Prostate gland (tissue), 2 donors: ENCODE data around the gene PPP1R3E.

Experiments used
- CTCF ChIP-seq, 4 experiments: fragments of 200-600 bp in 2 of 4; fragments of 450-650 bp in 2 of 4; sonication (generic) in 2 of 4; IDR thresholded peaks; 1 replicate in 3 of 4; 2 replicates in 1 of 4; pipeline ENCODE4 v1.5.1; 2016 to 2019; ENCODE audit warnings: antibody characterized with exemption in 4 of 4, mild to moderate bottlenecking in 2 of 4, moderate library complexity in 2 of 4
- POLR2A ChIP-seq: fragments of 450-650 bp; IDR thresholded peaks from one replicate; pipeline ENCODE4 v1.6.1; 2016; ENCODE audit warnings: antibody characterized with exemption, mild to moderate bottlenecking

GRCh38 chr14:23252420-23253333 lies 50.0 kb downstream of the PPP1R3E start:
- no peak for TF ChIP-seq POLR2A
- TF ChIP-seq CTCF (IDR thresholded peaks at IDR 0.05) = no peak
